ENCODE data around the gene ADGRE2.
"Not testable (repeated sequence)": the region's sequence is repeated elsewhere in the genome, so short reads cannot be mapped to it uniquely, and the experiment has no call there.

The ADGRE2 gene

GRCh38 chr19:14778110-14778845 lies at the start of gene ADGRE2:
ADGRE2 (minus strand) TSS chr19:14778560; CDS start chr19:14776756, 1,804 bp downstream.
- DNase-seq (ENCODE audit: low spot score) = not testable (repeated sequence)

- DNase-seq (ENCODE audit: low spot score) = no peak
These were observed 47.6 kb upstream of the ADGRE2 start for GRCh38 chr19:14826006-14826405.

- DNase-seq (ENCODE audit: low spot score) = no peak
These were observed 43.6 kb upstream of the ADGRE2 start for GRCh38 chr19:14821937-14822336.

GRCh38 chr19:14818588-14818987 lies 40.2 kb upstream of the ADGRE2 start:
- no peak for DNase-seq (ENCODE audit: low spot score)

- DNase-seq (ENCODE audit: low spot score) = no peak
These were observed 38.7 kb upstream of the ADGRE2 start for GRCh38 chr19:14817052-14817451.

GRCh38 chr19:14814982-14815652 lies 36.8 kb upstream of the ADGRE2 start:
- no peak for DNase-seq (ENCODE audit: low spot score)

- no peak for DNase-seq (ENCODE audit: low spot score)
These were observed 31.1 kb upstream of the ADGRE2 start for GRCh38 chr19:14809272-14810057.

GRCh38 chr19:14804765-14805164 lies 26.4 kb upstream of the ADGRE2 start:
- no peak for DNase-seq (ENCODE audit: low spot score)

- DNase-seq (ENCODE audit: low spot score) = no peak
These were observed 20.4 kb upstream of the ADGRE2 start for GRCh38 chr19:14798760-14799159.

- DNase-seq (ENCODE audit: low spot score) = no peak
These were observed 17.7 kb upstream of the ADGRE2 start for GRCh38 chr19:14796021-14796420.

GRCh38 chr19:14795078-14795721 lies 16.8 kb upstream of the ADGRE2 start:
- DNase-seq (ENCODE audit: low spot score) = no peak

- not testable (repeated sequence) for DNase-seq (ENCODE audit: low spot score)
These were observed 13.9 kb upstream of the ADGRE2 start for GRCh38 chr19:14792250-14792649.

GRCh38 chr19:14786421-14786851 lies 8.1 kb upstream of the ADGRE2 start:
- DNase-seq (ENCODE audit: low spot score) = no peak

- peak; percentile 19 for DNase-seq (ENCODE audit: low spot score)
These were observed 6.9 kb upstream of the ADGRE2 start for GRCh38 chr19:14785102-14785793.

GRCh38 chr19:14784730-14785101 lies 6.4 kb upstream of the ADGRE2 start:
- not testable (repeated sequence) for DNase-seq (ENCODE audit: low spot score)

- DNase-seq (ENCODE audit: low spot score) = not testable (repeated sequence)
These were observed 5.1 kb upstream of the ADGRE2 start for GRCh38 chr19:14783410-14783998.

GRCh38 chr19:14782626-14783409 lies 4.5 kb upstream of the ADGRE2 start:
- no peak for DNase-seq (ENCODE audit: low spot score)

GRCh38 chr19:14781713-14782536 lies 3.6 kb upstream of the ADGRE2 start:
- not testable (repeated sequence) for DNase-seq (ENCODE audit: low spot score)

- DNase-seq (ENCODE audit: low spot score) = not testable (repeated sequence)
These were observed 2.4 kb upstream of the ADGRE2 start for GRCh38 chr19:14780622-14781225.
